GM21423 (cell line): ENCODE results near the gene CAMKMT.
"Not testable (repeated sequence)": the region's sequence is repeated elsewhere in the genome, so short reads cannot be mapped to it uniquely, and the experiment has no call there.

Experiments
- ATAC-seq: cut with Tn5 transposase; IDR thresholded peaks from one replicate; pipeline ENCODE4 v1.9.1; 2021; ENCODE audit warnings: mild to moderate bottlenecking, moderate library complexity; ENCODE audit not compliant: unreplicated experiment

CAMKMT gene

DNA sequence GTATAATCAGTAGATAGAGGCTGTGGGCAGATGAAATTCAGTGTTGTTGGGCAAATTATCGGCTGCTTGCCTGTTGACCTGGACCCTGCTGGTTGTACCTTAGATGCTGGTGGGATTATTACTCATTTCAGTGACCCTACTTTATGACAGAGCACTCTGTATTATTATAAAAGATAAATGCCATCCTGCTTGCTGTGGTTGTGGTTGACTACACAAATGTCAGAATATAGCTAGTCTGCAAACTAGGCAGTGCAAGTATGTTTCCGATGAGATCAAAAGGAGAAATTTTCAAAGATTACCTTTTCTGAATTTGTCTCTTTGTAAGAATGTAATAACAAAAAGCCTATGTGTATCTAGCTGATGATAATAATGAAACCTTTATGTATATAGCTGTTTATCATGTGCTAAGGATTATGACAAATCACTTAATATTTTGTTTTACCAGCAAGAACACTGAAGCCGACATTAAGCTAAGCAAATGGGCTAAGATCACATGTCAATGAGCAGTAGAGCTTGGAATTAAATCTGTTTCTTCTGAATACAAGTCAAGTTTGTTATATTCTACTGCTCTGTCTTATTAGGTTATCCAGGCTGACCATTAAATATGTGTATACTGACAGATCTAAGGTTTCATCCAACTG, 219.2 kb downstream of the CAMKMT start:
- ATAC-seq: no peak

DNA sequence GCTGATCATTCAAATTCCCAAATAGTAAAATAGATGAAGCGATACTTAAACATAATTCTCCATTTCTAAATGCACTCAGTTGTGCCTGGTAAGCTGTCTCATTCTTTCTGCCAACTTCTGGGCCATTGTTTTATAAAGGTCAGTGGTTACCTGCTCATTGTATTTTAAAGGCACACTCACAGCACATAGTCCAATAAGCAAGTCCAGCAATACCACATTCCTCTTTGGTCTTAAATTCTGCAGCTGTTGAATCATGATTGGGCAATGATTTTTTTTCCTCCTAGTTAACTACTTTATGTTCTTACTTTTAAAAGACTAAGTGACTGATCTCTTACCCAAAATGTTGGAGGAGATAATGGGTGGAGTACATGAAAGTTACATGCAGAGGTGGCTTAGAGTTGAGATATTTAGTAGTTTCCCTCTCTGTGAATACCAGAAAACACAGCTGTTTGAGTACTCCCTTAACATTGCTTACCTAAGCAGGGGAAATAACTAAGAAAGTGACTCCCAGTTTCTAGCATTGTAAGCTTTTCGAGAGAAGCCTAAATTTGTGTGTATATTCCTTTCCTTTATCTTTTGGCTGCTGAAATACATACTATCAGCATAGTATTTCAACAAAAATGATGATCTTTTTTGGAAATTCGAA, 220.7 kb downstream of the CAMKMT start:
- ATAC-seq: no peak

DNA sequence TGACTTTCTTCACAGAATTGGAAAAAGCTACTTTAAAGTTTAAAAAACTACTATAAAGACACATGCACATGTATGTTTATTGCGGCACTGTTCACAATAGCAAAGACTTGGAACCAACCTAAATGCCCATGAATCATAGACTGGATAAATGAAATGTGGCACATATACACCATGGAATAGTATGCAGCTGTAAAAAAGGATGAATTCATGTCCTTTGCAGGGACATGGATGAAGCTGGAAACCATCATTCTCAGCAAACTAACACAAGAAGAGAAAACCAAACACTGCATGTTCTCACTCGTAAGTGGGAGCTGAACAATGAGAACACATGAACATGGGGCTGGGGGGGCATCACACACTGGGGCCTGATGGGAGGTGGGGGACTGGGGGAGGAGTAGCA, 233.9 kb downstream of the CAMKMT start:
- ATAC-seq: not testable (repeated sequence)

DNA sequence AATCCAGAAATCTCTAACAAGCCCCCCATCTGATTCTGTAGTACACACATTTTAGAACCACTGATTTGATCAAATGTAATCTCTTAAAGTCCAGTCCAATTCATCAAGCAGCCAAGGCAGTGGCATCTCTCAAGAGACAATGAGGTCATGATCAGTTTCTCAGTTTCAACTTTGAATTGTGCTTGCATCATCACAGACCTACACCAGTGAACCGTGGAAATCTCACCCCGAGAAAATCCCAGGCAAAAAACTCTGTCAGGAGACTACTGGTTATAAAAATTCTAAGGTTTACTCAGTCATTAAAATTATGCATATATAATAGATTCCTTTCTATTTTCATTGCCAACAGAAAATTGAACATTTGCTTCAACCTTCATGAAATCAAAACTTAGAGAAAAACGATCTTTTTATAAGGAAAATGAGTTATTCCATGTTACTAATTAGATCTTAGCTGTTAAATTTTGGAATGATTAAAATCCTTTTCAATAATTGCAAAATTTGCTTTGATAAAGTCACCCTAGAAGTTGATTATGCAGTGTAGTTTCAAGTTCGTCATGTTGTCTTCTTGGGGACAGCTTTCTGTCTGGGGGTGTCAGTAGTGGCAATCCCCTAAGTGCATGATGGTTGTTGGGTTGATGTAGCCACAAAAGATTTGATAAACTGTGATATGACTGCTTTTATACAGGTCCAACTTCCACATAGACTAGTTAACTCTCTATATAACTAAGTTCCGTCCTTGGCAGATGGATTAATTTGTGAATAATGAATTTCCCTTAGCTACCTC, 235.0 kb downstream of the CAMKMT start:
- no peak for ATAC-seq

DNA sequence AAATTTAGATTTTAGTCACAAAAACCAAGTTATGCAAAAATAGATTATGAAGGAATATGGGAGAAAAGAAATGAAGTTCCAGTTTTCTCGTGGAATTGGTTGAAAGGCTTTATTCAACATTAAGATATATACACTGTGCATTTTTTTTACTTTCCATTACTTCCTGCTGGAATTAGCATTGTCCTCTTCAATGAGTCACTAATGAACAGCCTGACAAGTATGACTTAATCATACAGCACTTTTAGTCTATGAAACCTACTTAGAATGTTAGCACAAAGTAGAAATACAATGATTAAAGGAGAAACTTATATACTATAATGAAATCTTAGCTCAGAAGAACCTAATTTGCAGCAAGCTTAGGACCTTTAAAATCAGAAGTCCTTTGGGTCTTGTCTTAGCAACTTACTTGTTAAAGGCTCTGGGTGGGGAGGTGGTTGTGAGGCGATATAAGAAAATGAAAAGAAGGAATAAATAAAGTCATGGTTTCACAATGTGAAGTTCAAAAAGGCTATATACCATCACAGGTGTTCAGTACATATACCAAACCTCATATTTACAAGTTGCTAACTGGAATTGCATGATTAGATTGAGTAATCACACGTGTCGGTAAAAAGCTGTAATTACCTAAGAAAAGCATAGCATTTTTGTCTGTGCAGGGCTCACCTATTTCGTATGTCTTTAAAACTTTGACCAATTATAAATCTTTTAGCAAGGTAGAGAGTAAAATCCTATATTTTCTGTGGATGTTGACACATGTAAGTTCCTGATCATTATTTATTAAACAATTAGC, 236.8 kb downstream of the CAMKMT start:
- no peak for ATAC-seq

DNA sequence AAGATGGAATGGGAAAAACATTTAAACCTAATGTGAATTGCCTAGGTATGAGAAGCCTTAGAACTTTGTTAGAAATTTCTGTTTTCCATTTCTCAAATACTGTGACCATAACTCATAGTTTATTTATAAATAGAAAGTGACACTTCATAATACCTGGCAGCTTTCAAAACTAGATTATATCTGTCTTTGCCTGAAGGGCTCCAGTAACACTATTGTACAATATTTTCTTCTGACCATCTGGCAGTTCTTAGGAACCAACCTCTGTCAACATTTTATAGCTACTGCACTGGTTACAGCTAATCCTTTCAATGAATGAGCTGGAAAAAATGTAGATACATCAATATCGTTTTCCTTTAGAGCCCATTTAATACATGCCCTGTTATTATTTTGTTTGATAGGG, 237.4 kb downstream of the CAMKMT start:
- ATAC-seq: no peak

DNA sequence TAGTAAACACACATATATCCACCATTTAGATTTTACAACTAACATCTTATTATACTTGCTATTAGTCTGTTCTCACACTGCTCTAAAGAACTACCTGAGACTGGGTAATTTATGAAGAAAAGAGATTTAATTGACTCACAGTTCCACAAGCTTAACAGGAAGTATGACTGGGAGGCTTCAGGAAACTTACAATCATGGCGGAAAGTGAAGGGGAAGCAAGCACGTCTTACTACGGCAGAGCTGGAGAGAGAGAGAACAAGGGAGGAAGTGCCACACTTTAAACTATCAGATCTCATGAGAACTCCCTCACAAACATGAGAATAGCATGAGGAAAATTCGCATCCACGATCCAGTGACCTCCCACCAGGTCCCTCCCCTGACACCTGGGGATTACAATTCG, 240.7 kb downstream of the CAMKMT start:
- ATAC-seq: no peak

DNA sequence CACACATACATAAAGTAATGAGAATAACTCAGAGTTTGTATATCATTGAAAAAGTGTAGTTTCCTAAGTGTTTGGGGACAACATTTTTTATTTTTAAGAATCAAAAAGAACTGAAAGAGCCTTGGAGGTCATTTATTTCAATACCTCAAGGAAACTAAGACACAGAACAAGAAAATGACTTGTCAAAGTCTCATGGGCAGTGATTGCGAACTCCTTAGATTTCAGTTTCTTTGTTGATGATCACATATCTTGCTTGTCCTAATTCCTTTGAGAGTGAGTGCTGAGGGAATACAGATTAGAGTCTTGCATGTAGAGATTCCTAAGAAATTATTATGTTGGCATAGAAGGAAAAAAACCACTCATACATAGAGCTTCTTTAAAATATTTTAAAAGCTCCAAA, 243.8 kb downstream of the CAMKMT start:
- ATAC-seq: no peak

DNA sequence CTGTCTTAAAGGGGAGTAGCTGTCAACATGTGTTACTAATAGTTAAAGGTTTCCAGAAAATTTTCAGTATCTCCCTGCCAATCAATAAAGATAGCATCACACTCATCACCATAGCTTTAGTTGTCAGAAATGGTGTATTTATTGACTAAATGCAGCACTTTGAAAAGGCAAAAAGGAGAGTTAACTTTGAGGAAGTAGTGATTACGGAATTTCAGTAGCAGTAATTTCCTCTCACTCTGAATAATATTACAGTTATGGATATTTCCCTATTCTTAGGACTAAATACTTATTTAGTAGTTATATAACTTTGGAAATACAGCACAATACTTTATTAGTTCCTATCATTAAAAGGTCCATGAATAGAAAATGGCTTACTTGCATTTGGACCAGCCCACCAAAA, 250.5 kb downstream of the CAMKMT start:
- no peak for ATAC-seq

DNA sequence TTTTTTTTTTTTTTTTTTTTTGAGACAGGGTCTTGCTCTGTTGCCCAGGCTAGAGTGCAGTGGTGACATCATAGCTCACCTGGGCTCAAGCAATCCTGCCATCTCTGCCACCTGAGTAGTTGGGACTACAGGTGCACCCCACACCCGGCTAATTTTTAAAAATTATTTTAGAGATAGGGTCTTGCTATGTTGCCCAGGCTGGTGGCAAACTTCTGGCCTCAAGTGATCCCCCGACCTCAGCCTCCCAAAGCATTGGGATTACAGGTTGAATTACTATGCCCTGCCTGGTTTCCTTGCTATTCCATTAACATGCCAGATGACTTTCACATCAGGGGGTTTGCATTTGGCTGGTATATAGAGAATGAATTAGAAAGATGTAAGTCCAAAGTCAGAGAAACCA, 253.2 kb downstream of the CAMKMT start:
- no peak for ATAC-seq

DNA sequence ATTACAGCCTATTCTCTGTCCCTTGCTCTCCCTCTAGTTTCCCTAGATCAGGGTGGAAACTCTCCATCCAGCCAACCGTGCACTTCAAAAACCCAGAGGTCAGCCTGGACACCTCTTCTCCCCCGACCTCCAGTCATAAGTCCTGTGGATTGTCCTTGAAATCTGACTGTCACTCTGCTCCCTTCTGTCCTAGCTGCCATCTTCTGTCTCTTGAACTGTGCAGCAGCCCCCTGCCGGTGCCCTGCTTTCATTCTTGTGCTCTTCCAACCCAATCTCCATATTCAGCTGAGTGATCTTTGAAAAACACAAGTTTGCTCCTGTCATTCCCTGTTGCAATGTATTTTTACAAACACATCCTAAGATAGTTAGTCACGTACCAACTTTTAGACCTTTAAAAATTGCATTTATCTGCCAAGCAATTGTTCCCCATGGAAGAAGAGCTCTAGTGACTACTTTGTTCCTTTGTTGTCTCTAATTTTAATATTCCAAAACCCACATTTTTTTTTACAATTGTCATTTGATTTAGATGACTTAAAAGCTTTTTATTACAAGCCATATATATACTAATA, 254.3 kb downstream of the CAMKMT start:
- ATAC-seq: no peak

DNA sequence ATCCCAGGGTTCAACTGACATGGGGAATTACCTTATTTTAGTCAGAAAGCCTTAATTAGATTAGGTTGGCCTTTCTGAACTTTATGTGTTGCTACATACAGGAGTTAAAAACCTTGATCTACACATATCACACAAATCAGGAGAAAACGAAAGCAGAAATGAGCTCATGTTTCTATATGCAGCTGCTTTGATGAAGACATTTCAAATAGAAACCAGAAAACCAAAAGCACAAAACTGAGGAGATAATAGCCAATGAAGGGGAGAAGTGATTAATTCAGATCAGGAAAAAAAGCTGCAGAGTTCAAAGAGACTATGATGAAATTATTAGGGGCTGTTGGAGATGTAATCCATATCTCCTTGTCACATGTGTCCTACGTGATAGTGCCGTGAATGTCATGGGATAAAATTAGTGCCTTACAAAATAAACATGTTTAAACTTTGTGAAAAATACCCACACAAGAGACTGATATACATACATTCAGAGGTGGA, 255.0 kb downstream of the CAMKMT start:
- ATAC-seq: no peak

DNA sequence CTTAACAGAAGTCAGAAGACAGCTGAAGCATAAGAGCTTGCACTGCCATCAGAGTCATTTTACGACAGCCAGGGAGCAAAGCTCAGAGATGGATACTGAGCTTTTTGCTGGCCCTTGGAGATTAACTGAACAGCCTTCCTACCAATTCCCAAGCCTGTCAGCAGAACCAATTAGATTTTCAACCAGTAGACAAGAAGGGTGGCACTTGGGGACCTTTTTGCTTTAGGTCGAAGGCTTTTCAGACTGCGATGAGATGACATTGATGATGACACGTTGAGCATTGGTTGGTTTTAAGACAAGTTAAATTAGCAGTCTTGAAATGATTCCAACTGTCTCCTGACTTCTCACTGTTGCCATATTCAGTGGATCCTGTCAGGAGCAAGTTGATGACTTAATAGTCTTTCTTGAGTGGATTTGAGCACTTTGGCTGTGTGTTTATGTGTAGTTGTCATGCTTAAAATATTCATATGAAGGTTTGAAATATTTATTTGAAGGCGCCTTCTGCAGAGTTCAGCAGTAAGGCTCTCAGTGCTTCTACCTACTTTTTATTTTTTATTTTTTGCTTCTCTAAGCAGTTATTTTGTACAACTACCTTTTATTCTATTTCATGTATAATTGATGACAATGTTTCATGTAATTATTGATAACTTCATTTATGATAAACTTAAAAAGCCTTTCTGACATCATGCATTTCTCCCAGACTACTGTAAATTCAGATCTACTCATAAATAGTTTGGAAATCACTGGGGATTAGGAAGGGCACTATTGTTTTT, 256.7 kb downstream of the CAMKMT start:
- ATAC-seq: no peak

DNA sequence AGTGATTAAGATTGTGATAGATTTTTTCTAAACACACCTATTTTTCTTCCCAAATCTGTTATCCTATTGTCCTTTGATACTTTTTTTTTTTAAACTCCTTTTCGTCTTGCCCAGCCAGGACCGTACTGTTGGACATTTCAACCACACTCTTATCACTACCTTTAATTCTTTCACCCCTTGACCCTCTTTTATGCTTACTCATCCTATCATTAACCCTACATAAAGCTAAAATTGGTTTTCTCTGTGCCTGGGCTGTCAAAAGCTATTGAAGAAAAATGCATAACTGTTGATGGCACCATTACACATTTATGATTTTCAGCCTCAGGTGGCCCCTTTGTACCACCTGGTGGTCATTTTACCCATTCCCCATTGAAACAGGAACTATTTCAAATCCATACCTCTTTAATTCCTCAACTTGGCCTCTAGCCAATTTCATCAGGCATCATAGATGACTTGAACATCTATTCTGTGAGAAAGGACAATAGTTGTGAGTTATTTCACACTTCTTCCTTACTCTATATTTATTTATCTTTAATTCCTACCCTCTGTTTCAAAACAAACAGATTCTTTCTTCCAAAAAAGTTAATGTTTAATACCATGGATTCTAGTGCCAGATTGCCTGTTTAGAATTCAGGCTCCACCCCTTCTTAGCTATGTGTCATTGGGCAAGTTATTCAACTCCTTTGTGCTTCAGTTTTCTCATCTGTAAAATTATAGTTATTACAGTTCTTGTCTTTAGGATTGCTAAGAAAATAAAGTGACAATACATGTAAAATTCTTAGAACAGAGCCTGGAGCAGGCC, 258.6 kb downstream of the CAMKMT start:
- ATAC-seq: no peak

DNA sequence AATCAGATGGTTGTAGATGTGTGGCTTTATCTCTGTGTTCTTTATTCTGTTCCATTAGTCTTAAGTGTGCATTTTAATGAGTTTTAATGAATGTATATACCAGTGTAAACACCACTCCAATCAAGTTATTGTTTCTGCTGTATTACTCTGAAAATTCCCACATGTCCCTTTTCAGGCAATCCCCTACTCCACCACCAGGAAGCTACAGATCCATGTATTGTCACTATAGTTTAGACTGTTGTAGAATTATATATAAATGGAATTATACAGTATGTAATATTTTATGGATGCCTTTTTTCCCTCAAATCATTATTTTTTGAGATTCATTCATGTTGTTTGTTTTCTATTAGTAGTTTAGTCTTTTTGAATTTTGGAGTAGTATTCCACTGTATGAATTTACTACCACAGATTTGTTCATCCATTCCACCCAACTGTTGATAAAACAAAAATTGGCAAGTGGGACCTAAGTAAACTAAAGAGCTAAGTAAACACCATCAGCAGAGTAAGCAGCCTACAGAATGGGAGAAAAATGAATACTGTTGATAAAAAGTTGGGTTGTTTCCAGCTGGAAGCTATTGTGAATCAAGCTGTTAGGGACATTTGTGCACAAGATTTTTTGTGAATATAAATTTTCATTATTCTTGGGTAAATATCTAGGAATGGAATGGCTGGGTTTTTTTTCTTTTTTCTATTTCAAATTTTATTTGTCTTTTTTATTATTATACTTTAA, 262.0 kb downstream of the CAMKMT start:
- no peak for ATAC-seq

DNA sequence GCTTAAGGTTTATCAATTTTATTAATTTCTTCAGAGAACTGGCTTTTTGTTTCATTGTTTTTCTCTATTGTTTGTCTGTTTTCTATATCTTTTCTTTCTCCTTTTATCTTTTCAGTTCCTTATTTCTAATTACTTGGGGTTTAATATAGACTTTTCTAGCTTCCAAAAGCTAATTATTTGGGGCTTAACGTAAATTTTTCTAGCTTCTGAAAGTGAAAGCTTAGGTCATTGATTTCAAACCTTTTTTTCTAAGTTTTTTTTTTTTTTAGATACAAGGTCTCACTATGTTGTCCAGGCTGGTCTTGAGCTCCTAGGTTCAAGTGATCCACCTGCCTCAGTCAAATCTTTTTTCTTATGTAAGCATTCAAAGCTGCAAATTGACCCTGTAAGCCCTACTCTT, 266.6 kb downstream of the CAMKMT start:
- ATAC-seq: no peak

DNA sequence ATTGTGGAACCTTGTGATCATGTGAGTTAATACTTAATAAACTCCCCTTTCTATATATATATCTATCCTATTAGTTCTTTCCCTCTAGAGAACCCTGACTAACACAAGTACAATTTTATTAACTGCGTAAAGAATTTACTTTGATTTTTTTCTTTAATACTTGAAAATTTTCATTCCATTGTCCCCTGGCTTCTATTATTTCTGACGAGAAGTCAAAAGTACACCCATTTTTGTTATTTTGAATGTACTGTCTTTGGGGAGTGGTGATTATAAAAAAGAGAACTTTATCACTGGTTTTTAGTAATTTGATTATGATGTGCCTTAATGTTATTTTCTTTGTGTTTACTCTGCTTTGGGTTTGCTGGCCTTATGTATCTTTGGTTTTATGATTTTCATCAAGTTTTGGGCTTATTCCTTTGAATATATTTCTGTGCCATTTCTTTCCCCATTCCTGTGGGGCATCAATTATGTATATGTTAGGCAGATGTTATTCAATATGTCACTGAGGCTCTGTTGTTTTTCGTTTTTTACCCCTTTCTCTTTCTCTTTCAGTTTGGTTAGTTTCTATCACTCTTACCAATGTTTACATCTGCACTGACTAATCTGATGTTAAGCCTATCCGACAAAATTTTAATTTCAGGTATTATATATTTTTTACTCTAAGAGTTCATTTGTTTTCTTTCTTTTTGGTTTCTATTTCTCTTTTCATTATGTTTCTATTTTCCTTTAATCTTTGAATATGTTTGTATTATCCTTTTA, 271.4 kb downstream of the CAMKMT start:
- no peak for ATAC-seq

DNA sequence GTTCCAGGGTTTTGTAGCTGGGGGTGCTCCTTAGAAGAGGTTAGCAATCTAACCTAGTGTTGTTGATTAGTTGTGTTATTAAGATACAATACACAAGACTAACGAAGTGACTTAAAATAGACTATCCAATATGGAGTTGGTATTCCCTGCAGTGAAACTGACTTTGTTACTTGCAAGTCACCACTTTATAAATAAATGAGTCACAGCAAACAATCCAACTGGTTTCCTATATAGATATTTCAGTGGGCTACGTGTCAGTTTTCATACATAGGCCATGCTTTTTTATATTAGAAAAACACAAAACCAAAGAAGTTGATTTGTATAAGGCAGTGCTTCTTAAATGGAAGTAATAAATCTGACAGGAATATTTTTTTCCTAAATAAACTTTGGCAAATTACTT, 274.0 kb downstream of the CAMKMT start:
- no peak for ATAC-seq
